ENCODE measurements around the gene BHLHA15.

BHLHA15 gene

GRCh38 chr7:98189559-98189958, 21.7 kb upstream of the BHLHA15 start:
- Histone ChIP-seq H2BK120ac (ENCODE audit: low read depth, low read length) (no peak overlapping the region), H3K14ac (ENCODE audit: low read length in 2 of 2) (no peak overlapping the region), H3K4me3 (ENCODE audit: insufficient read depth in 1 of 2, low read depth in 1 of 2, low read length in 2 of 2) (no peak overlapping the region), H3K9ac (ENCODE audit: low read length) (no peak overlapping the region), H3K23ac (ENCODE audit: low read length in 2 of 2) (no peak overlapping the region), H3K27ac (ENCODE audit: low read length, poor library complexity, severe bottlenecking) (no peak overlapping the region), H2AFZ (ENCODE audit: low read depth, low read length) (no peak overlapping the region), H3K4me1 (ENCODE audit: control insufficient read depth, insufficient read depth, low read depth, low read length) (peaks cover 2% of the 10 kb centered on the region), H2BK5ac (ENCODE audit: low read depth, low read length, poor library complexity, severe bottlenecking) (no peak overlapping the region), H3K4me2 (ENCODE audit: low read length, poor library complexity, severe bottlenecking) (no peak overlapping the region), H2BK15ac (ENCODE audit: low read depth, poor library complexity, severe bottlenecking) (no peak overlapping the region), H3K36me3 (ENCODE audit: control insufficient read depth in 1 of 2, insufficient read depth in 2 of 2, low read depth in 1 of 2, low read length in 2 of 2) (peaks cover 31 to 45% of the 10 kb centered on the region in 2 experiments), H3K27me3 (ENCODE audit: control insufficient read depth in 1 of 2, insufficient read depth in 1 of 2, low read length in 2 of 2) (no peaks in the 10 kb centered on the region), H4K8ac (ENCODE audit: low read length) (no peak overlapping the region), H3K4ac (ENCODE audit: low read depth in 1 of 2, low read length in 2 of 2) (no peak overlapping the region), H2BK12ac (ENCODE audit: low read length in 2 of 2) (no peak overlapping the region), H3K79me1 (replicated peaks; ENCODE audit: low read length, poor library complexity, severe bottlenecking) (peaks cover 7% of the 10 kb centered on the region), H4K91ac (ENCODE audit: low read length) (no peak overlapping the region), H3K18ac (ENCODE audit: low read depth in 1 of 2, low read length in 2 of 2) (no peak overlapping the region), H3K9me3 (ENCODE audit: control insufficient read depth, low read length) (no peaks in the 10 kb centered on the region), H2AK5ac (ENCODE audit: low read length, severe bottlenecking) (no peak overlapping the region)
- DNase-seq, result no peak
- 95% methylated on average over 11 of the region's 11 CpGs for WGBS

GRCh38 chr7:98191668-98192431, 19.4 kb upstream of the BHLHA15 start:
- no peak overlapping the region for H4K8ac ChIP-seq (ENCODE audit: low read length)
- WGBS, result 96% methylated on average over 32 of the region's 32 CpGs
- H3K36me3 ChIP-seq (ENCODE audit: control insufficient read depth in 1 of 2, insufficient read depth in 2 of 2, low read depth in 1 of 2, low read length in 2 of 2), result peaks cover 44 to 64% of the 10 kb centered on the region in 2 experiments
- H3K4me1 ChIP-seq (ENCODE audit: control insufficient read depth, insufficient read depth, low read depth, low read length), result peaks cover 5% of the 10 kb centered on the region
- no peak overlapping the region for H3K27ac ChIP-seq (ENCODE audit: low read length, poor library complexity, severe bottlenecking)
- H2BK15ac ChIP-seq (ENCODE audit: low read depth, poor library complexity, severe bottlenecking), result no peak overlapping the region
- H4K91ac ChIP-seq (ENCODE audit: low read length), result no peak overlapping the region
- H2BK120ac ChIP-seq (ENCODE audit: low read depth, low read length), result no peak overlapping the region
- no peaks in the 10 kb centered on the region for H3K27me3 ChIP-seq (ENCODE audit: control insufficient read depth in 1 of 2, insufficient read depth in 1 of 2, low read length in 2 of 2)
- DNase-seq, result no peak
- no peak overlapping the region for H3K14ac ChIP-seq (ENCODE audit: low read length in 2 of 2)
- no peak overlapping the region for H3K18ac ChIP-seq (ENCODE audit: low read depth in 1 of 2, low read length in 2 of 2)
- no peak overlapping the region for H2BK5ac ChIP-seq (ENCODE audit: low read depth, low read length, poor library complexity, severe bottlenecking)
- H3K9me3 ChIP-seq (ENCODE audit: control insufficient read depth, low read length), result no peaks in the 10 kb centered on the region
- no peak overlapping the region for H2AFZ ChIP-seq (ENCODE audit: low read depth, low read length)
- no peak overlapping the region for H3K9ac ChIP-seq (ENCODE audit: low read length)
- no peak overlapping the region for H3K4me3 ChIP-seq (ENCODE audit: insufficient read depth in 1 of 2, low read depth in 1 of 2, low read length in 2 of 2)
- no peak overlapping the region for H2BK12ac ChIP-seq (ENCODE audit: low read length in 2 of 2)
- peaks cover 12% of the 10 kb centered on the region for H3K79me1 ChIP-seq (replicated peaks; ENCODE audit: low read length, poor library complexity, severe bottlenecking)
- no peak overlapping the region for H2AK5ac ChIP-seq (ENCODE audit: low read length, severe bottlenecking)
- no peak overlapping the region for H3K23ac ChIP-seq (ENCODE audit: low read length in 2 of 2)
- H3K4ac ChIP-seq (ENCODE audit: low read depth in 1 of 2, low read length in 2 of 2), result no peak overlapping the region
- no peak overlapping the region for H3K4me2 ChIP-seq (ENCODE audit: low read length, poor library complexity, severe bottlenecking)

- Histone ChIP-seq H3K9ac (ENCODE audit: low read length) (no peak overlapping the region), H2BK12ac (ENCODE audit: low read length in 2 of 2) (no peak overlapping the region), H2BK5ac (ENCODE audit: low read depth, low read length, poor library complexity, severe bottlenecking) (no peak overlapping the region), H2AK5ac (ENCODE audit: low read length, severe bottlenecking) (no peak overlapping the region), H3K27me3 (ENCODE audit: control insufficient read depth in 1 of 2, insufficient read depth in 1 of 2, low read length in 2 of 2) (no peaks in the 10 kb centered on the region), H3K79me1 (replicated peaks; ENCODE audit: low read length, poor library complexity, severe bottlenecking) (peaks cover 15% of the 10 kb centered on the region), H4K91ac (ENCODE audit: low read length) (no peak overlapping the region), H3K4me1 (ENCODE audit: control insufficient read depth, insufficient read depth, low read depth, low read length) (peaks cover 5% of the 10 kb centered on the region), H3K9me3 (ENCODE audit: control insufficient read depth, low read length) (no peaks in the 10 kb centered on the region), H3K36me3 (ENCODE audit: control insufficient read depth in 1 of 2, insufficient read depth in 2 of 2, low read depth in 1 of 2, low read length in 2 of 2) (peaks cover 44 to 65% of the 10 kb centered on the region in 2 experiments), H3K14ac (ENCODE audit: low read length in 2 of 2) (no peak overlapping the region), H3K4me2 (ENCODE audit: low read length, poor library complexity, severe bottlenecking) (no peak overlapping the region), H2BK120ac (ENCODE audit: low read depth, low read length) (no peak overlapping the region), H2BK15ac (ENCODE audit: low read depth, poor library complexity, severe bottlenecking) (no peak overlapping the region), H2AFZ (ENCODE audit: low read depth, low read length) (no peak overlapping the region), H3K4ac (ENCODE audit: low read depth in 1 of 2, low read length in 2 of 2) (no peak overlapping the region), H3K18ac (ENCODE audit: low read depth in 1 of 2, low read length in 2 of 2) (no peak overlapping the region), H3K27ac (ENCODE audit: low read length, poor library complexity, severe bottlenecking) (no peak overlapping the region), H3K23ac (ENCODE audit: low read length in 2 of 2) (no peak overlapping the region), H3K4me3 (ENCODE audit: insufficient read depth in 1 of 2, low read depth in 1 of 2, low read length in 2 of 2) (no peak overlapping the region), H4K8ac (ENCODE audit: low read length) (no peak overlapping the region)
- WGBS, result 91% methylated on average over 22 of the region's 22 CpGs
- no peak for DNase-seq
These were observed 18.3 kb upstream of the BHLHA15 start for GRCh38 chr7:98192781-98193457.

- no peak overlapping the region for H3K4ac ChIP-seq (ENCODE audit: low read depth in 1 of 2, low read length in 2 of 2)
- H3K14ac ChIP-seq (ENCODE audit: low read length in 2 of 2), result no peak overlapping the region
- no peak overlapping the region for H2AK5ac ChIP-seq (ENCODE audit: low read length, severe bottlenecking)
- no peak overlapping the region for H2AFZ ChIP-seq (ENCODE audit: low read depth, low read length)
- no peak overlapping the region for H2BK12ac ChIP-seq (ENCODE audit: low read length in 2 of 2)
- H3K79me1 ChIP-seq (replicated peaks; ENCODE audit: low read length, poor library complexity, severe bottlenecking), result peaks cover 15% of the 10 kb centered on the region
- no peak overlapping the region for H2BK15ac ChIP-seq (ENCODE audit: low read depth, poor library complexity, severe bottlenecking)
- no peak overlapping the region for H4K91ac ChIP-seq (ENCODE audit: low read length)
- 98% methylated on average over 37 of the region's 37 CpGs for WGBS
- no peak overlapping the region for H3K9ac ChIP-seq (ENCODE audit: low read length)
- no peak overlapping the region for H3K23ac ChIP-seq (ENCODE audit: low read length in 2 of 2)
- H2BK5ac ChIP-seq (ENCODE audit: low read depth, low read length, poor library complexity, severe bottlenecking), result no peak overlapping the region
- DNase-seq, result no peak
- H2BK120ac ChIP-seq (ENCODE audit: low read depth, low read length), result no peak overlapping the region
- H3K27me3 ChIP-seq (ENCODE audit: control insufficient read depth in 1 of 2, insufficient read depth in 1 of 2, low read length in 2 of 2), result no peaks in the 10 kb centered on the region
- no peak overlapping the region for H3K4me3 ChIP-seq (ENCODE audit: insufficient read depth in 1 of 2, low read depth in 1 of 2, low read length in 2 of 2)
- no peaks in the 10 kb centered on the region for H3K9me3 ChIP-seq (ENCODE audit: control insufficient read depth, low read length)
- H3K36me3 ChIP-seq (ENCODE audit: control insufficient read depth in 1 of 2, insufficient read depth in 2 of 2, low read depth in 1 of 2, low read length in 2 of 2), result peaks cover 44 to 65% of the 10 kb centered on the region in 2 experiments
- no peak overlapping the region for H4K8ac ChIP-seq (ENCODE audit: low read length)
- no peak overlapping the region for H3K18ac ChIP-seq (ENCODE audit: low read depth in 1 of 2, low read length in 2 of 2)
- peaks cover 5% of the 10 kb centered on the region for H3K4me1 ChIP-seq (ENCODE audit: control insufficient read depth, insufficient read depth, low read depth, low read length)
- H3K4me2 ChIP-seq (ENCODE audit: low read length, poor library complexity, severe bottlenecking), result no peak overlapping the region
- H3K27ac ChIP-seq (ENCODE audit: low read length, poor library complexity, severe bottlenecking), result no peak overlapping the region
These were observed 17.6 kb upstream of the BHLHA15 start for GRCh38 chr7:98193474-98194180.

Data from mesenchymal stem cell (in vitro differentiated cells and primary cell).